Embryonic facial prominence (tissue), 1 donor: ENCODE data around the gene LDLR.
A peak's percentile ranks its signal among the peaks of the same experiment; 100 is the strongest.
"Not testable (repeated sequence)": the region's sequence is repeated elsewhere in the genome, so short reads cannot be mapped to it uniquely, and the experiment has no call there.

Source experiments
- DNase-seq: peaks from one replicate; pipeline ENCODE4 v3.0.0-alpha.2; 2016; ENCODE audit errors: extremely low spot score

Gene LDLR

GRCh38 chr19:11105014-11105636 lies 15.9 kb downstream of the LDLR start:
- DNase-seq, result no peak

GRCh38 chr19:11106477-11106876 lies 17.2 kb downstream of the LDLR start:
- DNase-seq, result no peak

GRCh38 chr19:11108746-11109145 lies 19.5 kb downstream of the LDLR start:
- no peak for DNase-seq

- no peak for DNase-seq
Observed at GRCh38 chr19:11111117-11111770, 22.0 kb downstream of the LDLR start.

- no peak for DNase-seq
Observed at GRCh38 chr19:11111771-11112144, 22.5 kb downstream of the LDLR start.

- DNase-seq, result no peak
Observed at GRCh38 chr19:11113140-11113708, 24.0 kb downstream of the LDLR start.

- DNase-seq, result no peak
Observed at GRCh38 chr19:11115042-11115441, 25.8 kb downstream of the LDLR start.

GRCh38 chr19:11115895-11116446 lies 26.7 kb downstream of the LDLR start:
- no peak for DNase-seq

GRCh38 chr19:11116507-11116906 lies 27.2 kb downstream of the LDLR start:
- DNase-seq, result no peak

- DNase-seq, result not testable (repeated sequence)
Observed at GRCh38 chr19:11121963-11122362, 32.7 kb downstream of the LDLR start.

GRCh38 chr19:11123114-11123513 lies 33.9 kb downstream of the LDLR start:
- DNase-seq, result no peak

GRCh38 chr19:11124157-11124556 lies 34.9 kb downstream of the LDLR start:
- DNase-seq, result not testable (repeated sequence)

GRCh38 chr19:11125994-11126685 lies 36.9 kb downstream of the LDLR start:
- DNase-seq, result no peak

- DNase-seq, result no peak
Observed at GRCh38 chr19:11127905-11128304, 38.6 kb downstream of the LDLR start.

GRCh38 chr19:11130824-11131455 lies 41.7 kb downstream of the LDLR start:
- no peak for DNase-seq

GRCh38 chr19:11131471-11131870 lies 42.2 kb downstream of the LDLR start:
- no peak for DNase-seq

- DNase-seq, result no peak
Observed at GRCh38 chr19:11136400-11137101, 47.3 kb downstream of the LDLR start.

GRCh38 chr19:11137542-11138384 lies 48.5 kb downstream of the LDLR start:
- peak; percentile 57 for DNase-seq

- no peak for DNase-seq
Observed at GRCh38 chr19:11138601-11139300, 49.5 kb downstream of the LDLR start.
